ENCODE results near the gene LMNTD2. TPM values are rescaled to one million over a fixed set of nuclear protein-coding genes. Genes with fewer than 3 reads are reported as not detected.
"Not testable (repeated sequence)": the region's sequence is repeated elsewhere in the genome, so short reads cannot be mapped to it uniquely, and the experiment has no call there.

The LMNTD2 gene
- total RNA-seq, 2 donors from 2014 or later, result 6.0 to 12.9 TPM

DNA sequence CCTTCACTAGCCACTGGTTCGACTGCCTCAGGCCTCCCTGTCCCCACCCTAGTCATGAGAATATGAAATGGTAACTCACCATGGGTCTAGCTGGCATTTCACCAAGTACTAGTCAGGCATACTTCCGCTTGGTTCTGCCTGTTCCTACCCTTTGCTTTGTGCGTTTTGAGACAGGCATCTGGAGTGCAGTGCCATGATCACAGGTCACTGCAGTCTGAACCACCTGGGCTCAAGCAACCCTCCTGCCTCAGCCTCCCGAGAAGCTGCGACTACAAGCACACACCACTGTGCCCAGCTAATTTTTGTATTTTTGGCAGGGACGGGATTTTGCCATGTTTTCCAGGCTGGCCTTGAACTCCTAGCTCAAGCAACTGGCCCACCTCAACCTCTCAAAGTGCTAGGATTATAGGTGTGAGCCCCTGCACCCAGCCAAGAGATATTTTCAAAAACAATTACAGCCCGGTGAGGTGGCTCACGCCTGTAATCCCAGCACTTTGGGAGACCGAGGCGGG lies 39.3 kb downstream of the LMNTD2 start:
- no peak for ATAC-seq
- no peak for DNase-seq
- no peak overlapping the region for H3K27ac ChIP-seq
- no peaks in the 10 kb centered on the region for H3K36me3 ChIP-seq (replicated peaks in 1 of 2; ENCODE audit: insufficient read depth in 1 of 2, low read depth in 2 of 2)
- intact Hi-C loops (cut with DNase I), result no loop called here
- no peak overlapping the region for H3K4me3 ChIP-seq
- 84 to 90% methylated on average over 9 to 10 of the region's 10 CpGs for WGBS, 2 donors
- no peaks in the 10 kb centered on the region for H3K27me3 ChIP-seq
- H3K9me3 ChIP-seq, result no peaks in the 10 kb centered on the region
- H3K4me1 ChIP-seq, result peaks cover 12% of the 10 kb centered on the region
- TF ChIP-seq POLR2A (IDR thresholded peaks at IDR 0.05), result no peak
- TF ChIP-seq, protein P1, sequence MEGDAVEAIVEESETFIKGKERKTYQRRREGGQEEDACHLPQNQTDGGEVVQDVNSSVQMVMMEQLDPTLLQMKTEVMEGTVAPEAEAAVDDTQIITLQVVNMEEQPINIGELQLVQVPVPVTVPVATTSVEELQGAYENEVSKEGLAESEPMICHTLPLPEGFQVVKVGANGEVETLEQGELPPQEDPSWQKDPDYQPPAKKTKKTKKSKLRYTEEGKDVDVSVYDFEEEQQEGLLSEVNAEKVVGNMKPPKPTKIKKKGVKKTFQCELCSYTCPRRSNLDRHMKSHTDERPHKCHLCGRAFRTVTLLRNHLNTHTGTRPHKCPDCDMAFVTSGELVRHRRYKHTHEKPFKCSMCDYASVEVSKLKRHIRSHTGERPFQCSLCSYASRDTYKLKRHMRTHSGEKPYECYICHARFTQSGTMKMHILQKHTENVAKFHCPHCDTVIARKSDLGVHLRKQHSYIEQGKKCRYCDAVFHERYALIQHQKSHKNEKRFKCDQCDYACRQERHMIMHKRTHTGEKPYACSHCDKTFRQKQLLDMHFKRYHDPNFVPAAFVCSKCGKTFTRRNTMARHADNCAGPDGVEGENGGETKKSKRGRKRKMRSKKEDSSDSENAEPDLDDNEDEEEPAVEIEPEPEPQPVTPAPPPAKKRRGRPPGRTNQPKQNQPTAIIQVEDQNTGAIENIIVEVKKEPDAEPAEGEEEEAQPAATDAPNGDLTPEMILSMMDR (IDR thresholded peaks at IDR 0.05), result no peak

DNA sequence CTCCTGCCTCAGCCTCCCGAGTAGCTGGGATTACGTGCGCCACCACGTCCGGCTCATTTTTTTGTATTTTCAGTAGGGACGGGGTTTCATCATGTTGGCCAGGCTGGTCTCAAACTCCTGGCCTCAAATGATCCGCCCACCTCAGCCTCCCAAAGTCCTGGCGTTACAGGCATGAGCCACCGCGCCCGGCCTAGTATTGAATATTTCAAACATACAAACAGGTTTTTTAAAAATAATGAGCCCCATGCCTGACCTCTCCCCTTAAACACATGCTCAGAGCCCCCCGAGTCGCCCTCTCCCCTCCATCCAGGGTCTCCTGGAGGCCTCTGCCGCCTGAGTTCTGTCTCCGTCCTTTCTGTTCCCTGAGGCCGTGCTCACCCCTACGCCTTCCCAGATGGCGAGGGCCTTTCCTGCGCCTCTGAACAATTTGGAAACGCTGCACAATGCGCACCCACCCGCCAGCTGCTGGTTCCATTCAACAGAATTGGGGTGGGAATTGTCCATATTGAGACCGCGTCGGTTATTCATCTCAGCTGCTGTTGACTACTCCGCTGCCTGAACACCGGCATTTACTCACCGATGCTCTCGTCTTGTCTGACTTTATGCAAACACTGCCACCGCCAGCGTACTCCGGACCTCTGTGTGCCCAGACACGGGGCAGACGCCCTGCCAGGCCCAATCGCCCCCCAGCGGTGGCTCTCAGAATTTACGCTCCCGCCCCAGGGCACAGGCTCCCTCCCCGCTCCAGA lies 39.9 kb downstream of the LMNTD2 start:
- Histone ChIP-seq H3K4me1 (peaks cover 12% of the 10 kb centered on the region), H3K4me3 (no peak overlapping the region), H3K27me3 (no peaks in the 10 kb centered on the region), H3K27ac (no peak overlapping the region), H3K36me3 (replicated peaks in 1 of 2; ENCODE audit: insufficient read depth in 1 of 2, low read depth in 2 of 2) (no peaks in the 10 kb centered on the region), H3K9me3 (no peaks in the 10 kb centered on the region)
- TF ChIP-seq, protein P1 (IDR thresholded peaks at IDR 0.05), result no peak
- no peak for TF ChIP-seq POLR2A (IDR thresholded peaks at IDR 0.05)
- intact Hi-C loops (cut with DNase I), result no loop called here
- WGBS, 2 donors, result 89 to 92% methylated on average over 39 of the region's 39 CpGs
- peak in 1 of 4 donors; percentile 10 for DNase-seq
- no peak for ATAC-seq

DNA sequence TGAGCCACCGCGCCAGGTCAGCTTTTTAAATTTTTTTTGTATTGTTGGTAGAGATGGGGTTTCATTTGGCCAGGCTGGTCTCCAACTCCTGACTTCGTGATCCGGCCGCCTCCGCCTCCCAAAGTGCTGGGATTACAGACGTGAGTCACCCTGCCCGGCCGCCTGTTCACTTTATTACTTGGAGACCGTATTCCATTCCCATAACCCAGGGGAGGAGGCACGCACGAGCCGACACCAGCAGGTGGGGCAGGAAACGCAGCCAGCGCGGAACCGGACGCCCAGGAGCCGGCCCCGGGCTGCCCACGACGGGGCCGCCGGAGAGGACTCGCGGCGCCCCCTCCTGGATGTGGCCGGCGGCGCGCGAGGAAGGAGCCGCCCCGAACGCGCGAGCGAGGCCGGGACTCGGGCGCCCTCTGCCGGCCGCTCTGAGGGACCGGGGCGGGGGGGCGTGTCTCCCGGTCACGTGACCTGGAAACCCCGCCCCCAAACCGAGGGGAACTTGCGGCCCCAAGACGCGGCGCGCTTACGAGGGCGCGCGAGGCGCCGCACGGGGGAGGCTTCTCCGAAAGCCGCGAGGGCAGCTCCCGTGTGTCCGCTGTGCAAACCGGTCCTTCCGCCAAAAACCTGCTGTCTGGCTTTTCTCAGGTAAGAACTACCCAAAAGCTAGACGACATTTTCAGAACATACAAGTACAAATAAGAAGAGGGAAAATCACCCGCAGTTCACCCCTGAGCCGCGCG lies 41.9 kb downstream of the LMNTD2 start:
- intact Hi-C loops (cut with DNase I), result no loop called here
- H3K27me3 ChIP-seq, result no peaks in the 10 kb centered on the region
- peak in 2 of 3 donors; percentile 37 to 40 for TF ChIP-seq POLR2A (IDR thresholded peaks at IDR 0.05)
- TF ChIP-seq, protein P1 (IDR thresholded peaks at IDR 0.05), result peak; percentile 62 to 100 (median 100)
- peak overlapping the region; percentile 59 to 88 (median 72) for H3K27ac ChIP-seq
- DNase-seq (peak; percentile 91 to 95 (median 95)), ATAC-seq (peak; percentile 98)
- 8 to 42% methylated on average over 12 to 68 of the region's 74 CpGs for WGBS, 2 donors
- no peak overlapping the region for H3K4me3 ChIP-seq
- no peaks in the 10 kb centered on the region for H3K36me3 ChIP-seq (replicated peaks in 1 of 2; ENCODE audit: insufficient read depth in 1 of 2, low read depth in 2 of 2)
- no peaks in the 10 kb centered on the region for H3K9me3 ChIP-seq
- peaks cover 12% of the 10 kb centered on the region for H3K4me1 ChIP-seq

DNA sequence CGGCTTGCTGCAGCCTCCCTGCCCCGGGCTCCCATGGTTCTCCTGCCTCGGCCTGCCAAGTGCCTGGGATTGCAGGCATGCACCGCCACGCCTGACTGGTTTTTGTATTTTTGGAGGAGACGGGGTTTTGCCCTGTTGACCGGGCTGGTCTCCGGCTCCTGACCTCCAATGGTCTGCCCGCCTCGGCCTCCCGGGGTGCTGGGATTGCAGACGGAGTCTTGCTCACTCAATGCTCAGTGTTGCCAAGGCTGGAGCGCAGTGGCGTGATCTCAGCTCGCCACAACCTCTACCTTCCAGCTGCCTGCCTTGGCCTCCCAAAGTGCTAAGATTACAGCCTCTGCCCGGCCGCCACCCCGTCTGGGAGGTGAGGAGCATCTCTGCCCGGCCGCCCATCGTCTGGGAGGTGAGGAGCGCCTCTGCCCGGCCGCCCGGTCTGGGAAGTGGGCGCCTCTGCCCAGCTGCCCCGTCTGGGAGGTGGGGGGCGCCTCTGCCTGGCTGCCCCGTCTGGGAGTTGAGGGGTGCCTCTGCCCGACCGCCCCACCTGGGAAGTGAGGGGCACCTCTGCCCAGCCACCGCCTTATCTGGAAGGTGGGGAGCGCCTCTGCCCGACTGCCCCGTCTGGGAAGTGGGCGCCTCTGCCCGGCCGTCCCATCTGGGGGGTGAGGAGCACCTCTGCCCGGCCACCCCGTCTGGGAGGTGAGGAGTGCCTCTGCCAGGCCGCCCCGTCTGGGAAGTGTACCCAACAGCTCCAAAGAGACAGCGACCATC lies 43.4 kb downstream of the LMNTD2 start:
- 92 to 94% methylated on average over 22 to 24 of the region's 43 CpGs for WGBS, 2 donors
- H3K27ac ChIP-seq; H3K4me3 ChIP-seq; H3K36me3 ChIP-seq (replicated peaks in 1 of 2; ENCODE audit: insufficient read depth in 1 of 2, low read depth in 2 of 2); intact Hi-C loops (cut with DNase I); H3K9me3 ChIP-seq; ATAC-seq; H3K27me3 ChIP-seq: not testable (repeated sequence)
- H3K4me1 ChIP-seq, result peaks cover 12% of the 10 kb centered on the region
- peak in 1 of 4 donors; percentile 12 for DNase-seq

DNA sequence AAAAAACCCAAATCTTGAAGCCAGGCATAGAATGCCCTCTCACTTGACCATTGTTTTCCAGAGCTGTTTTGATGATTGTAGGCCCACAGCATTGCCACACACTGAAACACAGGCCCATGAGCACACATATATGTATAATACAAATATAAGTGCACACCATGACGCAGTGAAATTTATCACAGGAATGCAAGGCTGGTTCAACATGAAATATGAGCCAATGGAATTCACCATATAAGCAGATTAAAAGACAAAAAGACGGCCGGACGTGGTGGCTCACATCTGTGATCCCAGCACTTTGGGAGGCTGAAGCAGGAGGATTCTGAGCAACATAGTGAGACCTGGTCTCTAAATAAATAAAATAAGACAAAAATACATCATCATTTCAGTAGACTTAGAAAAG lies 44.1 kb downstream of the LMNTD2 start:
- 94 to 95% methylated on average over 4 of the region's 4 CpGs for WGBS, 2 donors
- no peak for ATAC-seq
- intact Hi-C loops (cut with DNase I), result no loop called here
- Histone ChIP-seq H3K27me3 (no peaks in the 10 kb centered on the region), H3K27ac (no peak overlapping the region), H3K36me3 (replicated peaks in 1 of 2; ENCODE audit: insufficient read depth in 1 of 2, low read depth in 2 of 2) (no peaks in the 10 kb centered on the region), H3K4me3 (no peak overlapping the region), H3K4me1 (peaks cover 12% of the 10 kb centered on the region), H3K9me3 (no peaks in the 10 kb centered on the region)
- no peak for DNase-seq
- TF ChIP-seq, protein P1 (IDR thresholded peaks at IDR 0.05), result no peak
- no peak for TF ChIP-seq POLR2A (IDR thresholded peaks at IDR 0.05)
